Inflammatory macrophage treated with lipopolysaccharide for 4 hours (primary cell): ENCODE results near the gene RAI14.

ENCODE experiments used
- DNase-seq: peaks from one replicate; pipeline ENCODE4 v3.0.0-alpha.2; 2020

Gene RAI14

DNA sequence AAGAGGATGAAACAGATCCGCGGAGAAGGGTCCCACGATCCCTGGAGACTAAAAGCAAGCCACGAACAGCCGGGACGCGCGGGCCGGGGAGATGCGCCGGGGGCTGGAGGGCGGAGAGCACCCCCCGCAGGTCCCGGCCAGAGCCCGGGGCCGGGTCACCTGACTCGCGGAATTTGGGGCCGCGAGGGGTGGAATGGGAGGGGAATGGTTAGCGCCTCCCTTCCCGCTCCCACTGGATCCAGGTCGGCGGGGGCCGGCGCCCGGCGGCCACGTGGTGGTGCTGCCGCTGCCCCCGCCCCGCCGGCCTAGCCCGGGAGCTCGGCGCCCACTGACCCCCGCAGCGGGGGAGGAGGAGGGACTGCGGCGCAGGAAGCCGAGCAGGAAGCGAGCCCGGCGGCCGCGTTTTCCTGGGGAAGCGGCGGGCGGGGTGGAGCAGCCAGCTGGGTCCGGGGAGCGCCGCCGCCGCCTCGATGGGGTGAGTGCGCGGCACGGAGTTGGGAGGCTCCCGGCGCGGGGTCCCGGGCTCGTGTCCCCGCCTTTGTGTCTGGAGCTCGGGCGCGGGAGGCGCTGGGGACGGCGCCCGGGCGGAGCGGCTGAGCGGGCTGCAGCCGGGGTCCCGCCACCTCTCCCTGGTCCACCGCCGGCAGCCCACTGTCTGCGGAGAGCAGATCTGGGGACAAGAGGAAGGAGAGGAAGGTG lies at the start of gene RAI14:
Gene RAI14 (plus strand): TSS at position 328 of the 699 bp plus-strand sequence. CDS start 30,592 bp downstream, outside the sequence.
- peak; percentile 28 for DNase-seq

DNA sequence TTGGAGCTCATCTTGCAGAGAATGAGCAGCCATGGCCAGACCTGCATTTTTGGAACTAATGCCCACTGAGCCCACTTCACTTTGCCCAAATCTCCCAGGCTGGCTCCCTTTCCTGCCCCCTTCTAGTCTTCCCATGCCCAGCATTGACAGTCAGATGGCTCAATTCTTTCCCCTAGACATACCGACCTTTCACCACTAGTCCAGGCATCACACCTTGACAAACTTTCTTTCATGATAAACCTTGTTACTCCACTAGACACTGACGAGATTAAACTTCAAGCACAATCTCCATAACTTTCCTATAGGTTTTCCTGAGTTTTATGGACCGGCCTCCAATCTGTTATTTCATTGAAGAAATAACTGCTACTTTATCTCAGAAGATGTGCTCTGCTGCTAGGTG lies 47.8 kb upstream of the RAI14 start:
- DNase-seq: no peak

DNA sequence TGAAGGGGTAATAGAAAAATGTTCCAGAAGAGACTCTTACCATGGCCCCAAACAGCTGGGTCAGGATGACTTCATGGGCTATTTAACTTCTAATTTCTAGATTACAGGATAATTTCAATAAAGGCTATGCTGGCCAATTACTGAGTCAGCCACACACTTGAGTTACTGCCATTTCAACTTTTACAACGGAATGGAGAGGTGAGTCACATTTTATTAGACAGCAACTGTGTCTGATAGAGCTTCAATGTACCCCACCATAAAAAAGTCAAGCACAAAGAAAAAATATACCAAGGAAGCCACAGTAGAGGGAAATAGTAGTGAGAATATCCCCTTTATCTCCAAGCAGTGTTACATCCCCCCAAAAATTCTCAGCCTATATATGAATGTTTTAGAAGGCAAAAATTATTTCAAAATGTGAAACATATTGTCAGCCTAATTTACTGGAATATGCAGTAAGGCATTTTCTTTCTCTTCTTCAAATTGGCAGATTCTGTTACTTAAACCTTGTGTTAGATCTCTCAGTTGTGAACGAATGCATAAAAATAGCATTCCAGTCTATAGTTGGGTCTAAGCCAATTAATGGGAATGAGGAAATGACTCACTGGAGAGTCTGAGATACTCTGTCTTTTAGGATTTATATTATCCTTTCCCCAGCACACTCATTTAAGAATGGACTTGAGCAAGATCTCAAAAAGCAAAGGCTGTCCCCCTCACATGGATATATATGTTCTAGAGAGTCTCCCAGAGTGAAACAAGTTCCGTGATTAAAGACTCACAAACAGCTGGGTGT lies 47.1 kb upstream of the RAI14 start:
- DNase-seq: no peak

DNA sequence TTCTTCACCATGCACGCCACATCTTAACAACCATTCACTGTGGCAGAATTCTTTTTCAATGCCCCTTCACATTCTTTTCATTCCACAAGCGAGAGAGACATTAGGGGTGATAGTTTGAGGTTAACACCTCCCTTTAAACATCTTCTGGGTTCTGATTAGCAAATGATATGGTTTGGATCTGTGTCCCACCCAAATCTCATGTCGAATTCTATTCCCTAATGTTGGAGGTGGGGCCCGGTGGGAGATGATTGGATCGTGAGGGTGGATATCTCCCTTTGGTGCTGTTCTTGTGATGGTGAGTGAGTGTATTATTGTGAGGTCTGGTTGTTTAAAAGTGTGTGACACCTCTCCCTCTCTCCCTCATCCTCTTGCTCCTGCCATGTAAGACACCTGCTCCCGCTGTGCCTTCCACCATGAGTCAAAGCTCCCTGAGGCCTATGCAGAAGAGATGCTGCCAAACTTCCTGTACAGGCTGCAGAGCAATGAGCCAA lies 46.1 kb upstream of the RAI14 start:
- no peak for DNase-seq

DNA sequence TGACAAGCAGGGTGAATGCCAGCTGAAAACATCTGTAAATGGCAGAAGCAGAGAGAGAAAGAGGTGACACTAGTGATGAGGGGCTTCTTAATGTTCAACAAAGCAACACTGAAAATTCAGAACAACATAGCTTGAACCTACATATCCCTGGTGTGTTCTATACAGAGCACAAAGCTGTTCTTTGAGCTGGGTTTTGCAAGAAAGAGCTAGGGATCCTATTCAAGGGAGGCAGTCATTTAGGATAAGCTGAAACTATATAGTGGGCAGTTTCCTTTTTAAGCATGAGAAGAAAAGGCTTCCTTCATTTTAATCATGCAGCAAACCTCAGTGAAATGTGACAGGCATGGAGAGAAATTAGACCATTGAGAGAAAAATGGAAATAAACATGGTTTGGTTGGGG lies 45.6 kb upstream of the RAI14 start:
- DNase-seq: no peak

DNA sequence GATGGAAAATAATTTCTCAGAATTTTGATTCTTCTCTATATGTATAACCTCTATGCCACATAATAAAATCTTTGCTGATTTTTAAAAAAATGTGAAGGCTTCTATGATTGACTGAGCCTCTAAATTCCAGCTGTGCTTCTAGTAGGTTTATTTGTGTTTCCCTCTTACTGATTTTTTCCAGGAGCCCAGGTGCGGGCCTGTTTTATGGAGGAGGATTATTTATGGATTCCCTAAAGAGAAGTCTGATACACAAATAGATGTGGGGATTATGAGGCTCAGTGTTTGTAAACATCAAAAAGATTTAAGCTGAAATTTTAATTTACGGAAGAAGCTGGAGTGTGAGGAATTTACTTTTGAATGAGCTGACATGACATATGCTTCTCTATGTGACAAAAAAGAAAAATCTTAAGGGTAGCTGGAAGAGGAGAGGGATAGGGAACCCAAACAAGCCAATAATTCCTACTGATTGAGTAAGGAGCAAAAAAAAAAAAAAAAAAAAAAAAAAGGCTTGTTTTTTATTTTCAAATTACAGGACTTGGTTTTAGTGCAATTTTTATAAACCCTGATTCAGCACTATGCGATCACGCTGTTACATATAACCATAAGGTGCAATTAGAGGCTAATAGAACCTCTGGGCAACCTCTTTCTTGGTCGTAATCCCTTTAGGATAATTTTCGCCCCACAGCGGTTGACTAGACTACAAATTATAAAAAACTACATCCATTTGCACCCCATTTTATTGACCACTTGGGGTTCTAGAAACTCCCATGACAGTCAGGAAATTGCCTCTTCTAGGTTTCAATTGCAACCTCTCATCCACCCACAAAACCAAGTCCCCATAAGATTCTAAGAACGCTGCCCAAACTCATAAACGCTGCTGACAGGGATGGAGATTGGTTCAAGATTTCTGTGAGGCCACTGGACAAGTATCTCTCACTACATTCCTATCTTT lies 44.4 kb upstream of the RAI14 start:
- DNase-seq: no peak

DNA sequence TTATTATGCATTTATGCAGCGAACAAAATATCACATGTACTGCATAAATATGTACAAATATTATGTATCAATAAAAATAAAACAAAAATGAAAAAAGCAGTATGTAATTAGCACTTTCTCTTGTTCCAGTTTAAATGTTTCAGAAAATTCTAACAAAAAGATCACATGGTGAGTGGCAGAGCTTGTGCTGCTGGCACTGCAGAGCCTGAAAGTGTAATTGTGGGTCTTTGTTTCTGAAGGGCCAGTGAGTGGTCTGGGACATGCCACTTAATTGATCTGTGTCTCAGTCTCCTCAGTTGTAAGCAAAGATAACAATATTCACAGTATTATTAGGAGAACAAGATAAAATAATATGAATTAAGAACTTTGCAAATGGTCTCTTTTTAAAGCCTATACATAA lies 39.5 kb upstream of the RAI14 start:
- no peak for DNase-seq

DNA sequence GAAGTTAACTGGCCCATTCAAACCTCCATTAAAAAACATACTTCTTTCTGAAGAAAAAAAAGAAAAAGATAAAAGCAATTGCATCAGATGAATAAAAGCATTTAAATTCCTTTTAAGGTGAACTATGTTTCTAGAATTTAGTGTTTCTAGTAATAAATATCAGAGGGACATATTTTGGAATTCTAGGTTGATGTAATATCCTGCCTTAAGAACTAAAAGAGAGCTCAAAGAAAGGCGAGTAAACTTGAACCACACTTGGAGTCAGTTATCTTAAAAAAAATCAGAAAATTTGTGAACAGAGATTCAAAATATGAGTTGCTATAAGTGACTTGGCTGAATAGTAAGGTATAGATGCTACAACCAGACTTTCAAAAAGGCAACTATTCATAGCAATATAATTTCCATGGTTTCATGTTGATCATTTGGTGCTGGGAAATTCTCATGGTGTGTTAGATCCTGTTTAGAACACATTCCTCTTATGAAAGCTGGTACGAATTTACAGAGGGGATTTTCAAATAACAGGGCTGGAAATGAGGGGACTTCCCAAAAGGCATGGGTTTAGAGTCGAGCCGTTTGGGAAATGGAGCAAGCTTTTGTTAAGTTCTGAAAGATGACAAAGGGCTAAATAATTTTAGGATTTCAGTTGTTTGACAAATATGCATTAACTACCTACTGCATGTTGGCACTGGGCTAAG lies 37.6 kb upstream of the RAI14 start:
- no peak for DNase-seq

DNA sequence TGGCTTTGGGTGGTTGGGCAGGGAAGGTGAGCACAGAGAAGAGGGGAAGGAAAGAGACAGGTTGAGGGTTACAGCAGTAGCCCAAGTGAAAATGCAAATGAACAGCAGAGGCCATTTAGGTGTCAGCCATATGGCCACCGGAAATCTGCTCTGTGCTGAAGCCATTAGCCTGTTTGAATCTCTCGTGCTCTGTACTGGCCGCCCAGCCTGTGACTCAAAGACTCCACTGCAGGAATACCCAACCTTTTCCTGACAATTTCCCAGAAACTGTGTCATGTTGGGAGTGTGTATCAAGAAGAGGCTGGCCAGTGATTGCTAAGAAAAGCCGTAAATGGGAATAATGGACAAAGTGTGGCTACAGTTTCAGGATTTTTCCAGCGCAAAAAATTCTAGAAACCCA lies 35.9 kb upstream of the RAI14 start:
- no peak for DNase-seq

DNA sequence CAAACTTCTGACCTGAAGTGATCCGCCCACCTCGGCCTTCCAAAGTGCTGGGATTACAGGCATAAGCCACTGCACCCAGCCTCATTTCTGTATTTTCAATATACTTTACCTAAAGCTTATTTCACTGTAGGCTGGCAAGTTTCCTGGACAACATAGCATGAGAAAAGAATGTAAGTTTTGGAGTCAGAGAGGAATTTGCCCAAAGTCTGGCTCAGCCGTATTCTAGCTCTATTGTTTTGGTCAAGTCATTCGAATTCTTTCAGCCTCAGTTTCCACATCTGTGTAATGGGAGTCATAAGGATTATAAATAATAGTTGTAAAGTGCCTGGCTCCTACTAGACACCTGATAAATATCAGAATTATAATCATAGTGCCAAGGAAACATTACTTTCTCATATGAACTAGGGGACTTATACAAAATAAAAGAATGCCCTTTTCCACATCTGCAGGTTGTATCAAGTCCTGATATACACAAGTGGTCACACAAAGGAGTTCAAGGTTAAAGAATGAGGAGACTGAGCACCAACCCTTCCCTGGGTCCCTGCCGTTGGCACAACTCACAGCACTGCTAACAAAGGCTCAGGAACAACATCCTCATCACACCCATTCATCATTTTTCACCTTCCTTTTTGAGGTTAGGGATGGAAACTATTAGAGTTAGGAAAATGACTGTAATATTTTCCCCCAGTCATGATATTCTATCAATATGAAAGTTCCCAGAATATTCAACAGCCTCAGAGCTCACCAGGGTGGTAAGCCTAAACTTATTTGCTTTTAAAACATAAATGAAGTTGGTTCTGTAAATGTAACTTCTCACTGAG lies 34.6 kb upstream of the RAI14 start:
- DNase-seq: no peak

DNA sequence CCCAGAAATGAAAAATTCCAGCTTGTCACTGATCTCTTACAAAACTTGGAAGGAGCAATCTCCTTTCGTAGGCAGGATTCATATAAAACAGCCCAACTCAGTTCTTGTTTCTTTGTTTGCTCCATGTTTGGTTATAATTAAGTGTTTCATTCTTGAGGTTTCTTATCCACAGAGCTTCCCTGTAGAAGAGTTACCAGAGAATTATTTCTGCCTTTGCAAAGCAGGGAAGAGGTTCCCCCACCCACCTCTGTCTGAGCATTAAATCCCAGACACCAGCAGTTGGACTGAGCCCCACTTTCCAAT lies 34.1 kb upstream of the RAI14 start:
- DNase-seq: no peak

DNA sequence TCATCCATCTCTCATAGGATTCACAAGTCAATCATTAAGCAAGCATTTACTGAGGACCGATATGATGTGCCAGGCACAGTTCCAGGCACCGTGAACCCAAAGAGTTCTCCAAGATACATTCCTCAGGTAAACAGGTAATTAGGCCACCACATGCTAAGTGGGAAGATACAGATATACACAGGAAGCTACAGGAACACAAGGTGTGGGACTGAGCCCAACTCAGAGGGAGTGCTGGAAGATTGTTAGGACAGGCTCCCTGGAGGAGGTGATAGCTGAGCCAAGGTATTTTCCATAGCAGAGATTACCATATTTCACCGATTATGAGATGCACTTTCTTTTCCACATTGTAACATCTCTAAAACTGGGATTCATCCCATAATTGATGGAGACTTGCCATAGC lies 31.4 kb upstream of the RAI14 start:
- no peak for DNase-seq

DNA sequence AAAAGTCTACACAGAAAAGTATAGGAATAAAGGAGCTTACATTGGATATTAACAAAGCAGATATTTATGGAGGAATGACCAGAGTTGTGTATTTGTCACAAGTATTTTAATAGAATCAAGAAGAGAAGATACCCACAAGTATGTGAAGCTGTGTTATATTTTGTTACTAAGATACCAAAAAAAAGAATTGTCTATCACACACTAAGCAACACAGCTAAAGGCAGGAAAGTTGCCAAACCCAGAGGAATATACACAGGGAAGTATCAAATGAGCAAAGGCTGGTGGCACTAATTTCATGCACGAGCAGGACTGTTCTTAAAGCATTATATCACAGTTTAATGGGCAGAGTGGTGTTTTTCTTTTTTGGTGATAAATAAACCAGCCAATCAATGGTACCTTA lies 30.9 kb upstream of the RAI14 start:
- no peak for DNase-seq

DNA sequence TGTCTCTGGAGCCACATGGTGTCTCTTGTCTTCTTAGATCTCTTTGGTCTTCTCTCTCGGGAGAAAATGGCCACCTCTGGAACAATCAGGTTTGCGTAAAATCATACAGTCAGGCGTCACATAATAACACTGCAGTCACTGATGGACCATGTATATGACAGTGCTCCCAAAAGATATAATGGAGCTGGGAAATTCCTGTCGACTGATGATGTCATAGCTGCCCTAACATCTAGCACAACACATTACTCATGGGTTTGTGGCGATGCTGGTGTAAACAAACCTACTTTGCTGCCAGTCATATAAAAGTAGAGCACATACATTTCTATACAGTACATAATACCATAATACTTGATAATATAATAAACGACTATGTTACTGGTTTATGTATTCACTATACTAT lies 30.1 kb upstream of the RAI14 start:
- DNase-seq: peak; percentile 22

DNA sequence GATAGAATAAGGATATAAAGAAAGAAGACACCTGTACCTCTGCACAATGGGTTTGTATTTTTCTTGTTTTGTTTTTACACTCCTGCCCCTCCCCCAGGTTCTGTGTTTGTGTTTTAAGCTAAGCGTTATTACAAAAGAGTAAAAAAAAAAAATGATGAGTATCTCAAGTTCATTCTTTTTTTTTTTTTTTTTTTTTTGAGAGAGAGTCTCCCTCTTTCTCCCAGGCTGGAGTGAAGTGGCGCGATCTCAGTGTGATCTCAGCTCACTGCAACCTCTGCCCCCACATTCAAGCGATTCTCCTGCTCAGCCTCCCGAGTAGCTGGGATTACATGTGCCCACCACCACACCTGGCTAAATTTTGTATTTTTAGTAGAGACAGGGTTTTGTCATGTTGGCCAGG lies 29.4 kb upstream of the RAI14 start:
- no peak for DNase-seq

DNA sequence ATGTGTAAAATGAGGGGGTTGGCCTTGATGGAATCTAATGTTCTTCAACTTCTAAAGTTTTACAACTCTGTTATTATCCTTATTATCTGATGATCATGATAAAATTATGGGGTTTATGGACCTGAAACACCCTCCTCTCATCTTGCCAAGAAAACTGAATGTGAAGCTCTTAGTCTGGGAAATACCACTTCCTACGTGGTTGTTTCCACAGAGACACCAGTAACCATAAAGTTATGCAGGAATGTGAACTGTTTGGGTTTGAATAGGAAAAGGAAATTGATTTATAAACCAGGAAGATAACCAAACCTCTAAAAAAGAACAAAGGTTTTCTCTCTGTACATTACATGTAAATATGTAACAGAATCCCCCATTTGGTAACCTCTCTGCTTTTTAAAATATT lies 28.3 kb upstream of the RAI14 start:
- DNase-seq: no peak

DNA sequence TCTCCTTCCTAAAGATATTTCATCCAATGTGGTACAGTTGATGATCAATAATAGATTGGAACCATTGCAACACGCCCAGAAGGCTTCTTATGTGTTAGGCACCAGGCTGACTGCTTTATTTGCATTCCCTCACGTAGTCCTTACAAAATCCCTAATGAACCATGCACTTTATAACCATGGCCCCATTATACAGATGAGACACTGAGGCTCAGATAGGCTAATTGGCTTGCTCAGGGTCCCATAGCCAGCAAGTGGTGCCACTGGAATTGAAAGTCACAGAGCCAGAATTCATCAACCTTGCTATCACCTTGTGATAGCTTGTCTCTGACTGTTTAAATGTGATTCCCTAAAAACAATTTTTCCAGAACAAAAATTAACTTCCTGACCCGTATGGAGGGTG lies 27.8 kb upstream of the RAI14 start:
- no peak for DNase-seq

DNA sequence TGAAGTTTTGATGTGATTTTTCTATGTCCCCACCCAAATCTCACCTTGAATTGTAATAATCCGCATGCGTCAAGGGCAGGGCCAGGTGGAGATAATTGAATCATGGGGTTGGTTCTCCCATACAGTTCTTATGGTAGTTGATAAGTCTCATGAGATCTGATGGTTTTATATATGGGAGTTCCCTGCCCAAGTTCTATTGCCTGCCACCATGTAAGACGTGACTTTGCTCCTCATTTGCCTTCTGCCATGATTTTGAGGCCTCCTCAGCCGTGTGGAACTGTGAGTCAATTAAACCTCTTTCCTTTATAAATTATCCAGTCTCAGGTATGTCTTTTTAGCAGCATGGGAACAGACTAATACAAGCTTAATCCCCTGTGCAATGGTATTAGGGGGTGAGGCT lies 25.5 kb upstream of the RAI14 start:
- DNase-seq: no peak

DNA sequence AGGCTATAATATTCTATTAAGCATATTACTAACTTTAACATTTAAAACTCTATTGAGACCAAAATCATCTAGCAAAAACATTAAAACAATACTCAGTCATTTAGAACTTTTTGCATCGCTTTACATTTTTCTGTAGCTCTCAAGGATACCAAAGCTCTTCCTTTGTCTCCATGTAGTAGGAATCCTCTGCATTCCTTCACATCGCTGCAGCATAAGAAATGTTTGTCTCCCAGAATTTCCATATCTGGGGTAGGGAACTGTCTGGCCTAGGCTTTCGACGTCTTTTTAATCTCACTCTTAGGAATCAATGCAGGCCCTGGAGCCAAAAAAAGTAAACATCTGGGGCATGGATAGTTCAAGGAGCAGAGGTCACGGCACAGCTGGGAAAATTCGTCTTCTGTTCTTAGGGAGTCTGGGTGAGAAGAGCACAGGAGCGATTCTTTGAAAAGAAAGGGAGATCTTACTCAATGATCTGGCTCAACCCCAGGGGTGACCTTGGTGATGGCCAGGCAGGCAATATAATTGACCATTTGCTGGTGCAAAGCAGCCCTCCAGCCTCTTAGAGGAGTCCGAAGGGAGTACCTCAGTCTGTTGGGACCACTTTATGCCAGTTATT lies 23.2 kb upstream of the RAI14 start:
- DNase-seq: no peak

DNA sequence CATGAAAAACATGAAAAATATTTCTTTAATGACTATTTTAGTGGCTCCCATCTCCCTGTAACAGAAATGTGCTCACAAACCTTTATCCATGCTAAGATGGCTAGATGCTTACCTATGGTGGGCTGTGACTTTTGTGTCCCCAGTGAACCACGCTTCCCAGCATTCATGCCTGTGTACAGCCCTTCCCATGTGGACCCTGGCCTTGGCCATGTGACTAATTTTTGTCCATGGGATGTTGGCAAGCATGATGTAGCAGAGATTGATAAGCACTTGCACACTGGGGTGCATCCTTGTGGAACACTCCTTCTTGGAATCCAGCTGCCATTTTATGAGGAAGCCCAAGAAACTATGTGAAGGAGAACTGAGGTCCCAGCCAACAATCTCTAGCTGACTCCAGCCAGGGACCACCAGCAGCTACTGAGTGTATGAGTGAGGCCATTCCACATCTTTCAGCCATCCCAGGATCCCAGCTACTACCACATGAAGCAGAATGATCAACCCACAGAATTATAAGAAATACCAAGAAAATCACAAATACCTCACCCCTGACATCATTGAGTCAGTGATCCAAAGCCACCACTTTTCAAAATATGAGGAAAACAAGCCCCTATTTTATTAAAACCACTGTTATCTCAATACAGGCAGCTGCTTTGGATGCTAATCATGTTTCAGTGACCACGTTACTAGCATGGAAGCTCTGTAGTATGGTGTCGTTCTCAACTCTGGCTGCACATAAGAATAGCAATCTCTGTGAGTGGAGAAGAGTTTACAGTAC lies 16.1 kb upstream of the RAI14 start:
- DNase-seq: no peak
